Caco-2 (cell line): ENCODE measurements around the gene HRCT1. TPM values are rescaled to one million over a fixed set of nuclear protein-coding genes. Genes with fewer than 3 reads are reported as not detected.
"Not testable (repeated sequence)": the region's sequence is repeated elsewhere in the genome, so short reads cannot be mapped to it uniquely, and the experiment has no call there.

Experiments used
- BruUV-seq: library from RNA; stranded (reverse); fragments of 400-500 nt; replicated peaks from 2 replicates; lab custom pipeline; 2021; lab: Mats Ljungman, UMichigan
- CTCF ChIA-PET: fragments of 300-600 bp; sonication (Branson Sonifier 250); formaldehyde crosslinking; loops from one replicate; lab custom pipeline; 2022; ENCODE audit warnings: antibody characterized with exemption; lab: Charles Lee
- POLR2A ChIA-PET: fragments of 300-600 bp; sonication (Branson Sonifier 250); formaldehyde crosslinking; loops from one replicate; lab custom pipeline; 2022; ENCODE audit warnings: antibody characterized with exemption; lab: Charles Lee
- DNase-seq, 2 experiments: peaks; one replicate each; pipeline versions ENCODE4 v3.0.0 to v3.0.0-alpha.2; 2020 to 2022
- H3K27me3 ChIP-seq: replicated peaks from 2 replicates; pipeline ENCODE4 v1.6.0; 2011; ENCODE audit warnings: low read length; ENCODE audit not compliant: control insufficient read depth, insufficient read depth
- H3K36me3 ChIP-seq: 2 replicates; pipeline ENCODE4 v1.5.1; 2011; ENCODE audit warnings: low read length; ENCODE audit not compliant: control insufficient read depth, insufficient read depth
- H3K4me1 ChIP-seq: fragments of 250-450 bp; sonication (Bioruptor Pico); 2 replicates; pipeline ENCODE4 v1.5.1; 2020; ENCODE audit warnings: mild to moderate bottlenecking
- H3K4me3 ChIP-seq: 2 replicates; pipeline ENCODE4 v1.5.1; 2011; ENCODE audit warnings: low read depth, mild to moderate bottlenecking, control low read depth, low read length
- H3K9me3 ChIP-seq: fragments of 250-450 bp; sonication (Bioruptor Pico); 2 replicates; pipeline ENCODE4 v1.5.1; 2020; ENCODE audit warnings: mild to moderate bottlenecking, moderate library complexity
- H3K27ac Mint-ChIP-seq: one replicate; pipeline ENCODE4 v1.8.0; 2022; ENCODE audit warnings: mixed read lengths; ENCODE audit not compliant: unreplicated experiment
- H3K27me3 Mint-ChIP-seq: one replicate; pipeline ENCODE4 v1.8.0; 2022; ENCODE audit warnings: mixed read lengths; ENCODE audit not compliant: insufficient read depth, unreplicated experiment
- H3K36me3 Mint-ChIP-seq: one replicate; pipeline ENCODE4 v1.8.0; 2022; ENCODE audit warnings: mild to moderate bottlenecking, mixed read lengths; ENCODE audit not compliant: insufficient read depth, unreplicated experiment
- H3K4me1 Mint-ChIP-seq: one replicate; pipeline ENCODE4 v1.8.0; 2022; ENCODE audit warnings: low read depth, mixed read lengths; ENCODE audit not compliant: unreplicated experiment
- H3K4me3 Mint-ChIP-seq: one replicate; pipeline ENCODE4 v1.8.0; 2022; ENCODE audit warnings: mild to moderate bottlenecking, moderate library complexity, mixed read lengths; ENCODE audit not compliant: unreplicated experiment
- H3K9me3 Mint-ChIP-seq: one replicate; pipeline ENCODE4 v1.8.0; 2022; ENCODE audit warnings: mixed read lengths; ENCODE audit not compliant: unreplicated experiment
- CTCF ChIP-seq, 2 experiments: fragments of 200-600 bp in 1 of 2; IDR thresholded peaks; 1 replicate in 1 of 2; 2 replicates in 1 of 2; pipeline versions ENCODE4 v1.5.1 to v1.8.0; 2011 to 2022; ENCODE audit warnings: antibody characterized with exemption in 1 of 2, control low read depth in 1 of 2, inconsistent platforms in 1 of 2, low read depth in 1 of 2, low read length in 1 of 2, mild to moderate bottlenecking in 1 of 2, moderate library complexity in 1 of 2; ENCODE audit not compliant: insufficient read depth in 1 of 2, severe bottlenecking in 1 of 2, unreplicated experiment in 1 of 2
- intact Hi-C: fragments of 100-400 bp; cut with micrococcal nuclease; formaldehyde crosslinking; loops from one replicate; pipeline ENCODE4 v1.10.0; 2022; ENCODE audit not compliant: unreplicated experiment
- total RNA-seq: library from RNA; stranded (reverse); gene quantifications from 2 replicates; pipeline ENCODE4 v1.2.3, GENCODE V29; 2022

The HRCT1 gene
- total RNA-seq, 1 experiment from 2014 or later, result not detected

DNA sequence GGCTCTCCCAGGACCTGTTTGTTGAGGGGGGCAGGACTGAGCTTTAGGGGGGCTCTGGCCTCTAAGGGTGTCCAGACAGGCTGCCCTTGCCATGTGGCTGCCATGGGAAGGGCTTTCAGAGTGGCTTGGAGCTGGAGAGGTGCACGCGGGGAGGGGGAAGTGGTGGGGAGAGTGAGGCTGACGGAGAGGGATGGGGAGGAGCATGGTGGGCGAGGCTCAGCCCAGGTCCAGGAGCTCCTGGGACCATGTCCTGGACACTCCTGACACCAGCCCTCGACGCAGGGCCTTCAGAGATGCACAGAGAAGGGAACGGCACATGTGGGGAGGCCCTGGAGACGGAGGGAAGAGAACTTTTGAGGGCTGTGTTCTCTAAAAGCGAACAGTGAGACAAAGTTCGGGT, 5.7 kb downstream of the HRCT1 start:
- Mint-ChIP-seq H3K4me3 (no peak overlapping the region), H3K36me3 (no peaks in the 10 kb centered on the region), H3K9me3 (no peaks in the 10 kb centered on the region), H3K27ac (no peak overlapping the region), H3K4me1 (no peaks in the 10 kb centered on the region), H3K27me3 (no peaks in the 10 kb centered on the region)
- intact Hi-C loops, result no loop called here
- Histone ChIP-seq H3K4me3 (no peak overlapping the region), H3K9me3 (no peaks in the 10 kb centered on the region), H3K4me1 (peaks cover 21% of the 10 kb centered on the region), H3K27me3 (no peaks in the 10 kb centered on the region), H3K36me3 (no peaks in the 10 kb centered on the region)
- ChIA-PET CTCF (no interaction called here), POLR2A (no interaction called here)
- no peak for DNase-seq
- TF ChIP-seq CTCF (IDR thresholded peaks at IDR 0.05; ENCODE audit: insufficient read depth in 1 of 2, low read depth in 1 of 2, low read length in 1 of 2, severe bottlenecking in 1 of 2, unreplicated experiment in 1 of 2), result no peak
- BruUV-seq, result no TSS peak

GRCh38 chr9:35912791-35913400, 6.9 kb downstream of the HRCT1 start:
- H3K4me1 ChIP-seq, result peaks cover 9% of the 10 kb centered on the region
- no peaks in the 10 kb centered on the region for H3K9me3 ChIP-seq
- ChIA-PET POLR2A (no interaction called here), CTCF (no interaction called here)
- no peak for TF ChIP-seq CTCF (IDR thresholded peaks at IDR 0.05; ENCODE audit: insufficient read depth in 1 of 2, low read depth in 1 of 2, low read length in 1 of 2, severe bottlenecking in 1 of 2, unreplicated experiment in 1 of 2)
- no peak overlapping the region for H3K4me3 Mint-ChIP-seq
- no peaks in the 10 kb centered on the region for H3K36me3 Mint-ChIP-seq
- no peaks in the 10 kb centered on the region for H3K9me3 Mint-ChIP-seq
- H3K27me3 ChIP-seq, result no peaks in the 10 kb centered on the region
- H3K4me1 Mint-ChIP-seq, result no peaks in the 10 kb centered on the region
- H3K4me3 ChIP-seq, result no peak overlapping the region
- H3K27me3 Mint-ChIP-seq, result no peaks in the 10 kb centered on the region
- no TSS peak for BruUV-seq
- intact Hi-C loops, result no loop called here
- no peak for DNase-seq
- no peak overlapping the region for H3K27ac Mint-ChIP-seq
- H3K36me3 ChIP-seq, result no peaks in the 10 kb centered on the region

DNA sequence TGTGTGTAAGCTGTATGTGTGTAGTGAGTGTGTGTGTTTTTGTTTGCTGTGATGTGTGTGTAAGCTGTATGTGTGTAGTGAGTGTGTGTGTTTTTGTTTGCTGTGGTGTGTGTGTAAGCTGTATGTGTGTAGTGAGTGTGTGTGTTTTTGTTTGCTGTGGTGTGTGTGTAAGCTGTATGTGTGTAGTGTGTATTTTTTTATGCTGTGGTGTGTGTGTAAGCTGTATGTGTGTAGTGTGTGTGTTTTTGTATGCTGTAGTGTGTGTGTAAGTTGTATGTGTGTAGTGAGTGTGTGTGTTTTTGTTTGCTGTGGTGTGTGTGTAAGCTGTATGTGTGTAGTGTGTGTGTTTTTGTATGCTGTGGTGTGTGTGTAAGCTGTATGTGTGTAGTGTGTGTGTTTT, 7.4 kb downstream of the HRCT1 start:
- H3K9me3 ChIP-seq, H3K9me3 Mint-ChIP-seq, H3K4me1 Mint-ChIP-seq, POLR2A ChIA-PET, H3K4me1 ChIP-seq, H3K36me3 Mint-ChIP-seq, H3K4me3 ChIP-seq, CTCF ChIA-PET, H3K27me3 Mint-ChIP-seq, DNase-seq, H3K36me3 ChIP-seq, BruUV-seq, intact Hi-C loops, H3K27ac Mint-ChIP-seq, H3K27me3 ChIP-seq, H3K4me3 Mint-ChIP-seq: not testable (repeated sequence)
